SHP77 treated with DMSO at 0.1 percent for 48 hours (cell line): ENCODE results near the gene FGF18.
"Not testable (repeated sequence)": the region's sequence is repeated elsewhere in the genome, so short reads cannot be mapped to it uniquely, and the experiment has no call there.

Experiments used
- DNase-seq: peaks from one replicate; lab custom pipeline; 2025; lab: John Stamatoyannopoulos, UW

The FGF18 gene

DNA sequence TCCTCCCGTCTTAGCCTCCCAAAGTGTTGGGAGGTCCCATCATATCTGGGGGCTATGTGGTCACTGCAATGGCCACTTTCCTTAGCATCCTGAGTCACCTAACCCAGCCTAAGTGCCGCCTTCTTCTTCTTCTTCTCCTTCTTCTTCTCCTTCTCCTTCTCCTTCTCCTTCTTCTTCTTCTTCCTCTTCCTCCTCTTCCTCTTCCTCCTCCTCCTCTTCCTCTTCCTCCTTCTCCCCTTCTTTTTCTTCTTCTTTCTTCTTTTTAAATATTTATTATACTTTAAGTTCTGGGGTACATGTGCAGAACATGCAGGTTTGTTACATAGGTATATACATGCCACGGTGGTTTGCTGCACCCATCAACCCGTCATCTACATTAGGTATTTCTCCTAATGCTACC lies 78.0 kb downstream of the FGF18 start:
- not testable (repeated sequence) for DNase-seq

DNA sequence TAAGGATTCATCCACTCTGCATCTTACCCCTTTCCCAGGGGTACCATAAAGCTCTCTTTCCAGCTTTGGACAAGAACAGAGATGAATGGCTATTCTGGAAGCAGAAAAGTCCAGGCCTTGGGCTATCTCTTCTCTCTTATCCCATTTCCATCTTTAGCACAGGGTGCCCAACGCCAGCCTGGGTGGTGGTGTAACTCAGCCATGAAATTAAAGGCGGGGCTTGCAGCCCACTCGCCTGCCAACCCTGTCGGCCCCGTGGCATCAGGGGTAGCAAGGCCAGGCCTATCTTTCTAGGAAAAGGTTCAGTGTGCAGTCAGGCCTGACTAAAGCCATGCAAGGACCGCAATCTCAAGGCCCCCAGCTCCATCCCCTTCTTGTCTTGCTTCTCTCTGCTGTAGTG lies 78.7 kb downstream of the FGF18 start:
- no peak for DNase-seq

DNA sequence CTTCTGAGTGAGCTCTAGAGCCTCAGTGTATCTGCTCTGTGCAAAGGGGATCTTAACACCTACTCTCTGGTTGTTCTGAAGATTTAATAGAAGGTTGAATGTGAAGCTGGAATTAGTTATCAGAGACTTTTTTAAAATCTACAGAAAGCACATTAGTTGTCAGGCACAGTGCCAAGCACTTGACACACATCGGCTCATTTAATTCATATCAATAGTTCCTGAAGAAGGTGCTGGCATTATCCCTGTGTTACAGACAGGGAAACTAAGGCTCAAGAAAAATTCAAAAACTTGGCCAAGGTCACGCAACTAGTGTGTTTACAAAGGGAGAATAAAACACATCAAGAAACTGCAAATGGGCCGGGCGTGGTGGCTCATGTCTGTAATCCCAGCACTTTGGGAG lies 80.2 kb downstream of the FGF18 start:
- no peak for DNase-seq

DNA sequence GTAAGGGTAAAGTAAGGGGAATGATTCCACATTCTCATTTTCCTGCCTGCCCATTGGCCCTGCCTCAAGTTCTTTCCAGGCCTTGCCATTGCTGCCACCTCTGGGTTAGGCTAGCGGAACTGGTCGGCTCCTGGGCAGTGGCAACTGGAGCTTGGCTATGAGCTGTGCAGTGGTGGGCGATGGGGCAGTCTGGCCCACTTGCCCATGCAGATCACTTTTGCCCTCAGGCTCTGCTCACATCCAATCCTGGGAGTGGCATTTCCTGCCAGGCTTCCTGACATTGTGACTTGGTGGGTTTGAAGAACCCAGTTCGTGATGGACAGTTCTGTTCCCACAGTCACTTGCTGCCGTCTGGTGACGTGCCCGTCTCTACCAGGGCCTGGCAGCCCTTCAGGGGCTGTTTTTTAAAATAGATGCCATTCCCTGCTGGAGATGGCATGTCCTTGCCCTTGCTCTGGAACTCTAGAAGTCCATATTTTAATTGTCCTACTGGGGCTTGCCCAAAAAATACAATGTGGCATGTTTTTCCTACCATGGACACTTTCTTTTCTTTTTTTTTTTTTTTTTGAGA lies 86.1 kb downstream of the FGF18 start:
- DNase-seq: no peak

DNA sequence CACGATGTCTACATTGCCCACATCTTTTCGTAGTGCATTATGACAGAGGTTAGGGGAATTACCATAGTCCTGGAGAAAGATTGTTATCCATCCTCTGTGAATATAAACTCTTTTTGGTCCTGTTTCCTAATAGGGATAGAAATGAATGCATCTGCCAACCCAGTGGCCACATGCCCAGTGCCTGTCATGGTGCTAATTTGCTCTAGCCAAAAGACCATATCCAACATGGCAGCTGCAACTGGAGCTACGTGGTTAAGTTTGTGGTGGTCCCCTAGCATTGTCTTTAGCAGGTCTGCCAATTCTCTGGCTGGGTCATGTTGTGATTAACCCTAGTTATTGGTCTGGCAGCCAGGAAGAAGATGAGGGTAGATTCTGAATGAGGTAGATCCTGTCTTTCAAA lies 87.5 kb downstream of the FGF18 start:
- DNase-seq: no peak
